Upper lobe of right lung (tissue), 1 donor: ENCODE measurements around the gene SLC35D1. TPM values are rescaled to one million over a fixed set of nuclear protein-coding genes. Genes with fewer than 3 reads are reported as not detected.

Source experiments
- ATAC-seq: fragments of 200-7000 bp; cut with Tn5 transposase; one replicate; pipeline ENCODE4 v1.9.1; 2020; ENCODE audit warnings: mild to moderate bottlenecking, moderate library complexity
- DNase-seq: peaks from one replicate; pipeline ENCODE4 v3.0.0-alpha.2; 2020
- H3K27ac ChIP-seq: fragments of 200-600 bp; one replicate; pipeline ENCODE4 v1.8.0; 2022
- H3K27me3 ChIP-seq: fragments of 200-600 bp; one replicate; pipeline ENCODE4 v1.8.0; 2022; ENCODE audit warnings: mild to moderate bottlenecking
- H3K36me3 ChIP-seq: fragments of 200-600 bp; one replicate; pipeline ENCODE4 v1.8.0; 2022
- H3K4me1 ChIP-seq: fragments of 200-600 bp; one replicate; pipeline ENCODE4 v1.8.0; 2022
- H3K4me3 ChIP-seq: fragments of 200-600 bp; one replicate; pipeline ENCODE4 v1.8.0; 2022; ENCODE audit warnings: mild to moderate bottlenecking
- H3K9me3 ChIP-seq: fragments of 200-600 bp; one replicate; pipeline ENCODE4 v1.8.0; 2022
- intact Hi-C: fragments of 100-400 bp; cut with DNase I; formaldehyde crosslinking; loops from one replicate; pipeline ENCODE4 v1.11.0; 2022
- total RNA-seq: library from RNA; stranded (reverse); fragmentation: NEBNext Ultra II Directional; extraction: Animal tissue kit (Norgen Biotek cat#: 25700); gene quantifications from one replicate; pipeline ENCODE4 v1.2.1, GENCODE V29; 2021
- TF ChIP-seq, protein P1 (sequence below): fragments of 200-600 bp; IDR thresholded peaks from one replicate; pipeline ENCODE4 v1.8.0; 2022; ENCODE audit warnings: antibody characterized with exemption
- donor health status: DM: no; HTN: yes; CAD: no; lungs with severe emphysema.

The SLC35D1 gene
- total RNA-seq, 1 donor from 2014 or later: 6.3 TPM

DNA sequence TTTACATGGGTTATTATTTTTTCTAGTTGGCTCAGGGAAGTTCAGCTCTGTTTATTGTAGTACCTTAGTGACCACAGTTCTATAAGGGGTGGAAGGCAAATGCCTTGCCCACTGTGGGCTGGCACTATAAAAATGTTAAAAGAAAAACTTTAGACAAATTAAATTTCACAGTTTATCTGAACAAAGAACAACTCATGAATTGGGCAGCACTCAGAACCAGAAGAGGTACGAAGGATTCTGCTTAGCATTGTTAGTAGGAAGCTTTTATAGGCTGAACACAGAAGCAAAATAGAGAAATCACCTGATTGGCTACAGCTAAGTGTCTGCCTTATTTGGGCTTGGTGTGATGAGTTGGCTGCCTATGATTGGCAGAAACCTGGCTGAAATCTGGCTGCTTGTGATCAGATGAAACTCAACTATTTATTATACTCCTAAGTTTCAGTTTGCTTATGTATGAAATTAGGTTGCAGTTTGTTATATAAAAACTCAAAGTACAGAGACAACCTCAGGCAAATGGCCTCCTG lies 35.8 kb upstream of the SLC35D1 start:
- Histone ChIP-seq H3K27ac (no peak overlapping the region), H3K9me3 (no peaks in the 10 kb centered on the region), H3K36me3 (no peaks in the 10 kb centered on the region), H3K27me3 (no peaks in the 10 kb centered on the region), H3K4me3 (no peak overlapping the region), H3K4me1 (no peaks in the 10 kb centered on the region)
- TF ChIP-seq, protein P1, sequence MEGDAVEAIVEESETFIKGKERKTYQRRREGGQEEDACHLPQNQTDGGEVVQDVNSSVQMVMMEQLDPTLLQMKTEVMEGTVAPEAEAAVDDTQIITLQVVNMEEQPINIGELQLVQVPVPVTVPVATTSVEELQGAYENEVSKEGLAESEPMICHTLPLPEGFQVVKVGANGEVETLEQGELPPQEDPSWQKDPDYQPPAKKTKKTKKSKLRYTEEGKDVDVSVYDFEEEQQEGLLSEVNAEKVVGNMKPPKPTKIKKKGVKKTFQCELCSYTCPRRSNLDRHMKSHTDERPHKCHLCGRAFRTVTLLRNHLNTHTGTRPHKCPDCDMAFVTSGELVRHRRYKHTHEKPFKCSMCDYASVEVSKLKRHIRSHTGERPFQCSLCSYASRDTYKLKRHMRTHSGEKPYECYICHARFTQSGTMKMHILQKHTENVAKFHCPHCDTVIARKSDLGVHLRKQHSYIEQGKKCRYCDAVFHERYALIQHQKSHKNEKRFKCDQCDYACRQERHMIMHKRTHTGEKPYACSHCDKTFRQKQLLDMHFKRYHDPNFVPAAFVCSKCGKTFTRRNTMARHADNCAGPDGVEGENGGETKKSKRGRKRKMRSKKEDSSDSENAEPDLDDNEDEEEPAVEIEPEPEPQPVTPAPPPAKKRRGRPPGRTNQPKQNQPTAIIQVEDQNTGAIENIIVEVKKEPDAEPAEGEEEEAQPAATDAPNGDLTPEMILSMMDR: no peak
- intact Hi-C loops: no loop called here
- ATAC-seq: no peak
- no peak for DNase-seq

DNA sequence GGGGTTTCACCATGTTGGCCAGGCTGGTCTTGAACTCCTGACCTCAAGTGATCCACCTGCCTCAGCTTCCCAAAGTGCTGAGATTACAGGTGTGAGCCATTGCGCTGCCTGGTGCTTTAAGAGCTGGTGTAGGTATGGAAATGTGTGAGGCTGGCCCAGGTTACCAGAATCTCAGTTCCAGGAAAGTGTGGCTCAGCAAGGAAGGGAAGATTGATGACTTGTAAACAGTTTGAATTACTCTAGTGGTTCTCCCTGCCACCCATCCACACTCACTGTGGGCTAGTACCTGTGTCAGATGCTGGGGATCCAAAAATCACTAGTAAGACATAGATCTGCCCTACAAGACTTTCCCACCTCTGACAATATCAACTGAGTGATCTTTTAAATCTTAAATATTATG lies 34.5 kb upstream of the SLC35D1 start:
- TF ChIP-seq, protein P1: no peak

DNA sequence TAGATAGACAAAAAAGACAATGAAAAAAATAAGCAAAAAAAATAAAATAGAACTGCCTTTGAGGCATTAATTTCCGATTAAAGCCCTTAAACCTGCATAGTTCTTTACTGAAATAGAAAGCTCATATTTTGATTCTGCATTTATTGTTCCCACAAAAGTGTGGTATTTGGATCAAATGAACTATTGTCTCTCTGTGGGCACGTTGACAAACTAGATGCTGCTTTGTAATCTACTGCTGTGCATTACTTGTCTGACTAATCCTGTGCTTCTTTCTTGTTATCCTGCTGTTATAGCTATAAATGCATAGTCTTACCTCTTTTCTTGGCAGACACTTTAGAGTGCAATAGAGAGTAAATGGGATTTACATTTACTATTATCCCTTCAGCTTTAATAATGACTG lies 31.4 kb upstream of the SLC35D1 start:
- Histone ChIP-seq H3K4me3 (no peak overlapping the region), H3K9me3 (no peaks in the 10 kb centered on the region), H3K27ac (no peak overlapping the region), H3K27me3 (no peaks in the 10 kb centered on the region), H3K36me3 (no peaks in the 10 kb centered on the region), H3K4me1 (no peaks in the 10 kb centered on the region)
- intact Hi-C loops: no loop called here
- TF ChIP-seq, protein P1: no peak
- DNase-seq: no peak
- no peak for ATAC-seq

More for the DNA sequence above, 34.5 kb upstream of the SLC35D1 start:
- H3K27me3 ChIP-seq: no peaks in the 10 kb centered on the region
- H3K9me3 ChIP-seq: no peaks in the 10 kb centered on the region
- no peaks in the 10 kb centered on the region for H3K4me1 ChIP-seq
- intact Hi-C loops: no loop called here
- no peak for ATAC-seq
- no peak for DNase-seq
- no peaks in the 10 kb centered on the region for H3K36me3 ChIP-seq
- no peak overlapping the region for H3K4me3 ChIP-seq
- no peak overlapping the region for H3K27ac ChIP-seq

DNA sequence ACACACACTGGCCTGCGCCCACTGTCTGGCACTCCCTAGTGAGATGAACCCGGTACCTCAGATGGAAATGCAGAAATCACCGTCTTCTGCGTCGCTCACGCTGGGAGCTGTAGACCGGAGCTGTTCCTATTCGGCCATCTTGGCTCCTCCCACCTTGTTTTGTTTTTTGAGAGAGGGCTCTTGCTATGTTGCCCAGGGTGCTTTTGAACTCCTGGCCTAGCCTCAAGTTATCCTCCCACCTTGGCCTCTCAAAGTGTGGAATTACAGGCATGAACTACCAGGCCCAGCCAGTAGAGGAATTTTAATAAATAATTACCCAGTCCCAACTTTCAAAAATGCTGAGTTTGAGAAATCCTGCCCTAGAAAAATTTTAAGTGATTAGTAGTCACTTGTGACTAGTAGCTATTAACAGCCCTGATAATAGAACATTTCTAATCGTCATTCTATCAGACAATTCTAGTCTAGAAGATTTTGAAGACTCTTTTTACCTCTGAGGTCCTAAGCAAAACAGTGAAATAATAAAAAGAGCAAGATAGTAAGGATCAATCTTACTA lies 30.9 kb upstream of the SLC35D1 start:
- Histone ChIP-seq H3K4me1 (no peaks in the 10 kb centered on the region), H3K36me3 (no peaks in the 10 kb centered on the region), H3K4me3 (no peak overlapping the region), H3K27me3 (no peaks in the 10 kb centered on the region), H3K9me3 (no peaks in the 10 kb centered on the region), H3K27ac (no peak overlapping the region)
- intact Hi-C loops: no loop called here
- ATAC-seq: no peak
- DNase-seq: no peak
- TF ChIP-seq, protein P1: no peak

DNA sequence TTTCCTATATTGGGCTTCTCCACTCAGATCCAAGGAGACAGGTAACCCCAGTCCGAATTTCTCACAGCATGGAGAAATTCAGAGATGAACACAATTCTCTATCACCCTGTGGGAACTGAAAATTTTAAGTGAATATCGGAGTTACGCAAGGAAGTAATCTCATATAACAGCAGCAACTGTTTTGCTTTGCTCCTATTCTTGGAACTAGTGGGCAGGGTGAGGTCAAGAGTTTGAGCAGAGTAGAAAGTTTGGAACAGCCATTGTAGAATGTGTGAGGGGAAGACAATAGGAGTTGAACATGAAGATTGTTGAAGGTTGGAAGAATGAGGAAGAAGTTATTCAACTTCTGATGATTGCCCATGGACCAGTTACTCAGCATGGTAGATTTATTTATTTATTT lies 24.3 kb upstream of the SLC35D1 start:
- Histone ChIP-seq H3K36me3 (no peaks in the 10 kb centered on the region), H3K9me3 (no peaks in the 10 kb centered on the region), H3K27ac (no peak overlapping the region), H3K4me3 (no peak overlapping the region), H3K27me3 (no peaks in the 10 kb centered on the region), H3K4me1 (no peaks in the 10 kb centered on the region)
- TF ChIP-seq, protein P1: no peak
- intact Hi-C loops: no loop called here
- DNase-seq: no peak
- no peak for ATAC-seq

DNA sequence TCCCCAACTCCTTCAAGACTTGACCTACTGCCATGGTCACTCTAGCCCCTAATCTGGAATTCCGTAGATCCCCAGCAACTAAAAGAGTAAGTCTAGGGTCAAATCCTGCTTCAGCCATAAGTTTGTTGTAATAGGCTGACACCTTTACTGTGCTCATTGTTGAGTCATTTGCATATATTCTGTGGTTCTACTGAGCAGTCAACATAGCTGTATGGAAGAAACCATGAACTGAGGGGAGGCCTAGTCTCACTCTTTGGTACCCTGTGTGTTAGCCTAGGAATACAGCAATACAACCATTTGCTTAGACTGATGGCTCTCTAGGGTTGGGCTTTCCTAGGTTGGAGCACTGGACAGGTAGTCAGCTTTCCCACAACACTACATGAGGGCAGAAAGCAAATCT lies 23.6 kb upstream of the SLC35D1 start:
- no peak for DNase-seq
- ATAC-seq: no peak
- Histone ChIP-seq H3K4me1 (no peaks in the 10 kb centered on the region), H3K9me3 (no peaks in the 10 kb centered on the region), H3K36me3 (no peaks in the 10 kb centered on the region), H3K27me3 (no peaks in the 10 kb centered on the region), H3K27ac (no peak overlapping the region), H3K4me3 (no peak overlapping the region)
- TF ChIP-seq, protein P1: no peak
- intact Hi-C loops: no loop called here
